Metanephros (tissue), 1 donor: ENCODE results near the gene TMEM131L. TPM values are rescaled to one million over a fixed set of nuclear protein-coding genes. Genes with fewer than 3 reads are reported as not detected.

Experiments
- total RNA-seq: library from RNA; depleted of rRNA; stranded (reverse); fragments of >200 nt; gene quantifications from one replicate; pipeline ENCODE4 v1.2.3, GENCODE V29; 2014

TMEM131L gene, protein sequence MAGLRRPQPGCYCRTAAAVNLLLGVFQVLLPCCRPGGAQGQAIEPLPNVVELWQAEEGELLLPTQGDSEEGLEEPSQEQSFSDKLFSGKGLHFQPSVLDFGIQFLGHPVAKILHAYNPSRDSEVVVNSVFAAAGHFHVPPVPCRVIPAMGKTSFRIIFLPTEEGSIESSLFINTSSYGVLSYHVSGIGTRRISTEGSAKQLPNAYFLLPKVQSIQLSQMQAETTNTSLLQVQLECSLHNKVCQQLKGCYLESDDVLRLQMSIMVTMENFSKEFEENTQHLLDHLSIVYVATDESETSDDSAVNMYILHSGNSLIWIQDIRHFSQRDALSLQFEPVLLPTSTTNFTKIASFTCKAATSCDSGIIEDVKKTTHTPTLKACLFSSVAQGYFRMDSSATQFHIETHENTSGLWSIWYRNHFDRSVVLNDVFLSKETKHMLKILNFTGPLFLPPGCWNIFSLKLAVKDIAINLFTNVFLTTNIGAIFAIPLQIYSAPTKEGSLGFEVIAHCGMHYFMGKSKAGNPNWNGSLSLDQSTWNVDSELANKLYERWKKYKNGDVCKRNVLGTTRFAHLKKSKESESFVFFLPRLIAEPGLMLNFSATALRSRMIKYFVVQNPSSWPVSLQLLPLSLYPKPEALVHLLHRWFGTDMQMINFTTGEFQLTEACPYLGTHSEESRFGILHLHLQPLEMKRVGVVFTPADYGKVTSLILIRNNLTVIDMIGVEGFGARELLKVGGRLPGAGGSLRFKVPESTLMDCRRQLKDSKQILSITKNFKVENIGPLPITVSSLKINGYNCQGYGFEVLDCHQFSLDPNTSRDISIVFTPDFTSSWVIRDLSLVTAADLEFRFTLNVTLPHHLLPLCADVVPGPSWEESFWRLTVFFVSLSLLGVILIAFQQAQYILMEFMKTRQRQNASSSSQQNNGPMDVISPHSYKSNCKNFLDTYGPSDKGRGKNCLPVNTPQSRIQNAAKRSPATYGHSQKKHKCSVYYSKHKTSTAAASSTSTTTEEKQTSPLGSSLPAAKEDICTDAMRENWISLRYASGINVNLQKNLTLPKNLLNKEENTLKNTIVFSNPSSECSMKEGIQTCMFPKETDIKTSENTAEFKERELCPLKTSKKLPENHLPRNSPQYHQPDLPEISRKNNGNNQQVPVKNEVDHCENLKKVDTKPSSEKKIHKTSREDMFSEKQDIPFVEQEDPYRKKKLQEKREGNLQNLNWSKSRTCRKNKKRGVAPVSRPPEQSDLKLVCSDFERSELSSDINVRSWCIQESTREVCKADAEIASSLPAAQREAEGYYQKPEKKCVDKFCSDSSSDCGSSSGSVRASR (N-terminal part only)
- 79.5 TPM for total RNA-seq

GRCh38 chr4:153466081-153466948 lies at the start of gene TMEM131L:
TMEM131L (plus strand) TSS chr4:153466360; CDS start chr4:153466398, 38 bp downstream.

DNA sequence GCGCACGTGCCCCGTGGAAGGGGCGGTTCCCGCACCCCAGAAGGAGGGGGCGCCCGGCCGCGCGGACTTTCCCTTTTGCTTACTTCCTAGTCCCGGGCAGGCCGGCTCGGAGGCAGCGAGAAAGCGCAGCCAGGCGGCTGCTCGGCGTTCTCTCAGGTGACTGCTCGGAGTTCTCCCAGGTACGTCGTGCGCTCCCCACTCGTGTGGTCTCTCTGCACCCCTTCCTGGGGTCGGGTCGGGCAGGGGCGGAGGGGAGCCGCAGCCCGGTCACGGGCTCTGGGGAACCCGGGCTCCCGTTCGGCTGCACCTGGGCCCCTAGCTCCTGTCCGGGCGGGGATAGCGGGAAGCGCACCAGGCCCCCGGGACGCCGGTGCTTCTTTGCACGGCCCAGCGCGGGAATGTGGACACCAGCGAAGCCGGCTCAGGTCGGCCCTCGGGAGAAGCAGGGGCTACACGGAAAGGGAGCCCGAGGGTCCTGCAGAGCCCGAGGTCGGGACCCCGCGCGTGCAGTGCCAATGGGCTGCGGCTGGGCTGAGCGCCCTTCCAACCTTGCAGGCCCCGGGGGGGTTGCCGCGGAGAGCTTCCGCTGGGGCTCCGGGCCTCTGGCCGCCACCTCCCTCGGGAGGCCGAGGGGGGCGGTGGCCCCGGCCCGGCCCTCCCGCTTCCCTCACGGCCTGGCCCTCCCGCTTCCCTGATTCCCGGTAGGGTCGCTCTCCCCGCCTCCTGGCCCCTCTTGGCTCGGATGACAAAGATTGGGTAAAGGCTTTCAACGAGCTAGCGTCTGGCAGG lies 218.2 kb downstream of the TMEM131L start, which contains the start of gene TLR2:
Gene TLR2 (plus strand): TSS at position 99 of the 789 bp plus-strand sequence. CDS start 18,628 bp downstream, outside the sequence.

Other genes with a start within 250 kb of the TMEM131L start
- gene MND1, start 121.7 kb upstream of the TMEM131L start, total RNA-seq, result 4.4 TPM
- gene TLR2, start 217.9 kb downstream of the TMEM131L start, total RNA-seq, result 13.3 TPM